Mesothelial cell of epicardium (in vitro differentiated cells): ENCODE measurements around the gene VWA5B1. TPM values are rescaled to one million over a fixed set of nuclear protein-coding genes. Genes with fewer than 3 reads are reported as not detected.

ENCODE experiments used
- DNase-seq, 2 experiments: peaks; one replicate each; pipeline ENCODE4 v3.0.0; 2021; ENCODE audit warnings: low spot score in 2 of 2; ENCODE audit not compliant: unreplicated experiment in 2 of 2
- H3K27ac Mint-ChIP-seq: 2 replicates; pipeline ENCODE4 v1.8.0; 2021; ENCODE audit warnings: mixed read lengths
- H3K27me3 Mint-ChIP-seq: 2 replicates; pipeline ENCODE4 v1.8.0; 2021; ENCODE audit warnings: low read depth, mixed read lengths
- H3K36me3 Mint-ChIP-seq: 2 replicates; pipeline ENCODE4 v1.8.0; 2021; ENCODE audit warnings: mixed read lengths
- H3K4me1 Mint-ChIP-seq: 2 replicates; pipeline ENCODE4 v1.8.0; 2021; ENCODE audit warnings: mixed read lengths
- H3K4me3 Mint-ChIP-seq: 2 replicates; pipeline ENCODE4 v1.8.0; 2021; ENCODE audit warnings: mild to moderate bottlenecking, moderate library complexity, mixed read lengths
- H3K9me3 Mint-ChIP-seq: 2 replicates; pipeline ENCODE4 v1.8.0; 2021; ENCODE audit warnings: mixed read lengths
- total RNA-seq: library from RNA; stranded (reverse); gene quantifications from 3 replicates; pipeline ENCODE4 v1.2.1, GENCODE V29; 2021
- TF ChIP-seq, protein P1 (sequence below): fragments of 200-600 bp; sonication (generic); IDR thresholded peaks from one replicate; pipeline ENCODE4 v1.5.0; 2021; ENCODE audit warnings: antibody characterized with exemption; ENCODE audit not compliant: unreplicated experiment

The VWA5B1 gene
- total RNA-seq, 1 donor from 2014 or later, result 0.25 TPM

DNA sequence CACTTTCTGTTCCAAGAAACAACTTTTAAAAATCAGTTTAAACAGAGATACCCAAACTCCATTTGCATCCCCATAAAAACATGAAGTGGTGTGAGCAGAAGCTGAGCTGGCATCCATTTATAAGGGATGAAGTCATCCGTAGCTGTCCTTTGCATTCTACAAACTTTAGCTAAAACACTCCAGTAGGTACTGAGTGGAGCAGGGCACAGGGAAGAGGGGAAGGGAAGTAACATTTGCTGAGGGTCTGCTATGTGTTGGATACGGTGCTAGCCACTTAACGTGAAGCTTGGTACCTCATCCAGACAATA, 32.9 kb downstream of the VWA5B1 start:
- TF ChIP-seq, protein P1, sequence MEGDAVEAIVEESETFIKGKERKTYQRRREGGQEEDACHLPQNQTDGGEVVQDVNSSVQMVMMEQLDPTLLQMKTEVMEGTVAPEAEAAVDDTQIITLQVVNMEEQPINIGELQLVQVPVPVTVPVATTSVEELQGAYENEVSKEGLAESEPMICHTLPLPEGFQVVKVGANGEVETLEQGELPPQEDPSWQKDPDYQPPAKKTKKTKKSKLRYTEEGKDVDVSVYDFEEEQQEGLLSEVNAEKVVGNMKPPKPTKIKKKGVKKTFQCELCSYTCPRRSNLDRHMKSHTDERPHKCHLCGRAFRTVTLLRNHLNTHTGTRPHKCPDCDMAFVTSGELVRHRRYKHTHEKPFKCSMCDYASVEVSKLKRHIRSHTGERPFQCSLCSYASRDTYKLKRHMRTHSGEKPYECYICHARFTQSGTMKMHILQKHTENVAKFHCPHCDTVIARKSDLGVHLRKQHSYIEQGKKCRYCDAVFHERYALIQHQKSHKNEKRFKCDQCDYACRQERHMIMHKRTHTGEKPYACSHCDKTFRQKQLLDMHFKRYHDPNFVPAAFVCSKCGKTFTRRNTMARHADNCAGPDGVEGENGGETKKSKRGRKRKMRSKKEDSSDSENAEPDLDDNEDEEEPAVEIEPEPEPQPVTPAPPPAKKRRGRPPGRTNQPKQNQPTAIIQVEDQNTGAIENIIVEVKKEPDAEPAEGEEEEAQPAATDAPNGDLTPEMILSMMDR, result no peak
- Mint-ChIP-seq H3K27ac (no peak overlapping the region), H3K27me3 (peaks cover 73% of the 10 kb centered on the region), H3K36me3 (no peaks in the 10 kb centered on the region), H3K9me3 (no peaks in the 10 kb centered on the region), H3K4me3 (no peak overlapping the region), H3K4me1 (peaks cover 17% of the 10 kb centered on the region)
- no peak for DNase-seq

DNA sequence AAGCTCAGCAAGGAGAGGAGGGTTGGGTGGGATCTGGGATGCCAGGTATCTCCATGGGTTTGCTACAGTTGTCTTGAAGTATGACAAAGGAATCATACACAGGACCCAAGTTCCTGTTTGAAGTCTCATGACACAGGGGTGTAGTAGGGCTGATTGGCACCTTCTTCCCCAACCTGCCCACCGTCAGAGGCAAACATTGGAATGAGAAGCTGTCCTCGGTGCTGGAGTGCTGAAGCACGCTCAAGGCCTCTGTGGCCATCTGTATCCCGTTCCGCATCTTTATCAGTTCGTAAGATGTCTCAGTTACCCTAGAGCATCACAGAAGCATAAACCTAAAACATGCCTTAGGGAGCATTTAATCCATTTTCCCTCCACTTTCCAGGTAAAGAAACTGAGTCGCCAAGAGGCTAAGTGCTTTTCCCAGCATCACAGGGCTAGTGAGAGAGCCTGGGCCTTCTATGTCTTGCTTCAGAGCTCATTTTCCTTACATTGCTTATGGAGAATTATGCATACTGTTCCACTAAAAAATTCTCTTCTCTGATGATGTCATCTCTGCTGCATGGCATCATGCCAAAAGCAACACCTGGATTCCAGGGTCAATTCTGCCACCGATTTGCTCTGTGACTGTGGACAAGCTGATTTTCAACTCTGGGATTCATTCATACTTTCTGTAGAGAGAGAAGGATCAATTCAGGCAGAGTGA, 34.2 kb downstream of the VWA5B1 start:
- DNase-seq, result no peak
- H3K27me3 Mint-ChIP-seq, result peaks cover 75% of the 10 kb centered on the region
- H3K27ac Mint-ChIP-seq, result no peak overlapping the region
- H3K9me3 Mint-ChIP-seq, result no peaks in the 10 kb centered on the region
- TF ChIP-seq, protein P1, result no peak
- peaks cover 17% of the 10 kb centered on the region for H3K4me1 Mint-ChIP-seq
- H3K36me3 Mint-ChIP-seq, result no peaks in the 10 kb centered on the region
- H3K4me3 Mint-ChIP-seq, result no peak overlapping the region

DNA sequence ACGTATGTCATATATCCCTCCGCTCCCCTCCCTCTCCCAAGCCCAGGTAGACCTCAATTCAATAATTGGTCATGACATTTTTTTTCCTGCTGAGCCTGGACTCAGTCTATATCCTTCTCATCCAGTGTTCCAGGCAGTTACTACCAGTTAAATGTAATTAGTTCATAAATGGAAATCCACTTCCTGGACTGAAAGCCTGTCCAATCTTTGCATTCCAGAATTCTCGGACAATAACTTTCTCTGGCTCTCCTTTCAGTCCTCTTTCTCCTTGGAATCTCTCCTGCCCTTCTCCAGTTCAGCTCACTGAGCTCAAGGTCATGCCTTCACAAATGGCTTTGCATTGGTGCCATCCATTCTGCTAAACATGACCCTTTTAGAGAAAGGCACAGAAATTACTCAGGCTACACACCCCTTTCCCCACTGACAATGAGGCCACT, 34.8 kb downstream of the VWA5B1 start:
- H3K4me3 Mint-ChIP-seq, result no peak overlapping the region
- no peaks in the 10 kb centered on the region for H3K36me3 Mint-ChIP-seq

DNA sequence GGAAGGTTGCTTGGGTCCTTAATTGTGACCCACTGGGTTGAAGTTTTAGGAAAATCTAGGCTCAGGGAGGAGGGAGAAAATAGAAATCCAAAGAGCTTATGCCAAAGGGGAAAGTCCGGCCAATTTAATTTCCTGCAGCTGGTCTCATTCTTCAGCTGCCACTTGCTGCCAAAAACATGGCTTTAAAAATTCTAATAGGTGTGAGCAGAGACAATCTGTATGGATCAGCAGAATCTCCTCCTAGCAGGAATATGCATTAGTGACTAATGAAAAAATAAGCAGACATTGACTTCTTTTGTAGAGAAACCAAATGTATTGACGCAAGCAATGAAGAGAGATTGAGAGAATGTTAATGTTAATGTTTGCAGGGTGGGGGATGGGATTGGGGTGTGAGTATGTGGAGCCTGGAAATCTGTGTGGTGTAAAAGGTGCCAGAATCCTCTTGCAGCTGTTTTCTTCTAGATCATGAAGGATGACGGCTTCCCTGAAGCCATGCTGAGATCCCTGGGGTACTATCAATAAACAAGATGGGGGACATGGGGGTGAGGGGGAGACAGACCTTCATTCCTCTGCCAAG, 35.3 kb downstream of the VWA5B1 start:
- Mint-ChIP-seq H3K27me3 (peaks cover 76% of the 10 kb centered on the region), H3K4me3 (no peak overlapping the region), H3K27ac (no peak overlapping the region), H3K9me3 (no peaks in the 10 kb centered on the region), H3K4me1 (peaks cover 17% of the 10 kb centered on the region), H3K36me3 (no peaks in the 10 kb centered on the region)
- DNase-seq, result no peak
- TF ChIP-seq, protein P1, result no peak

More for the DNA sequence above, 34.8 kb downstream of the VWA5B1 start:
- H3K27me3 Mint-ChIP-seq, result peaks cover 77% of the 10 kb centered on the region
- no peak for DNase-seq
- H3K9me3 Mint-ChIP-seq, result no peaks in the 10 kb centered on the region
- no peak overlapping the region for H3K27ac Mint-ChIP-seq
- TF ChIP-seq, protein P1, result no peak
- peaks cover 17% of the 10 kb centered on the region for H3K4me1 Mint-ChIP-seq

DNA sequence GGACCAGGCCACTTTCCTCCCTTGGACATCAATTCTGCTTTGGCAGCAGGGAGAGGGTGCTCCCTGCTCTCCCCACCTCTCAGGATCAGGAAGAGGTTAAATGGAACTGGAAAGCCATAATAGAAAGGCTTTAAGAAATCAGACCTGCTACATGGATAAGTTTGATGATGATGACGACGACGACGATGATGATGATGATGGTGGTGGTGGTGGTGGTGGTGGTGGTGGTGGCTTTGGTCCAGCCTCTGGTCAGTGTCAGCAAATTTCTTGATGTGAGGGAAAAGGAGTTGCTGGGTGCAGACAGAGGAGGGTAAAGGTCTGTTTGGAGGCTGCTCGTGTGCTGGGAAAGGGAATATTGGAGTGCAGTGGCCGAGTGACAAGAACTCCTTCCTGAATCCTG, 36.8 kb downstream of the VWA5B1 start:
- Mint-ChIP-seq H3K27ac (no peak overlapping the region), H3K27me3 (peaks cover 71% of the 10 kb centered on the region), H3K4me3 (no peak overlapping the region), H3K36me3 (no peaks in the 10 kb centered on the region), H3K9me3 (no peaks in the 10 kb centered on the region), H3K4me1 (peaks cover 13% of the 10 kb centered on the region)
- DNase-seq, result no peak
- TF ChIP-seq, protein P1, result no peak
